K562 (cell line): ENCODE data around the gene NOP10. TPM values are rescaled to one million over a fixed set of nuclear protein-coding genes. Genes with fewer than 3 reads are reported as not detected.

ENCODE experiments used
- BRCA1 ChIP-seq, 2 experiments: fragments of 450-650 bp in 1 of 2; sonication (generic) in 1 of 2; formaldehyde crosslinking in 1 of 2; IDR thresholded peaks; 2 replicates each; pipeline versions ENCODE4 v1.5.0 to v1.6.1; 2017 to 2020; ENCODE audit warnings: mild to moderate bottlenecking in 1 of 2, missing genetic modification reagents in 1 of 2
- CBX8 ChIP-seq: fragments of 200-600 bp; sonication (generic); IDR thresholded peaks from 2 replicates; pipeline ENCODE4 v1.6.1; 2012; ENCODE audit warnings: borderline replicate concordance, mixed run types, low read depth, mild to moderate bottlenecking, moderate library complexity, mixed read lengths, low read length, control low read depth, inconsistent platforms; ENCODE audit not compliant: poor library complexity, severe bottlenecking; ENCODE audit errors: extremely low read depth
- GABPB1 ChIP-seq: sonication (generic); formaldehyde crosslinking; IDR thresholded peaks from 2 replicates; pipeline ENCODE4 v1.8.0; 2022; ENCODE audit warnings: mild to moderate bottlenecking, missing genetic modification reagents
- GTF2F1 ChIP-seq: IDR thresholded peaks from 2 replicates; pipeline ENCODE4 v1.6.1; 2011; ENCODE audit warnings: low read depth, low read length, improper control_type of control experiment
- HMG20B ChIP-seq: fragments of 250-450 bp; sonication (Bioruptor Pico); IDR thresholded peaks from 2 replicates; pipeline ENCODE4 v1.5.0; 2021; ENCODE audit warnings: mild to moderate bottlenecking
- MCM5 ChIP-seq: fragments of 450-650 bp; IDR thresholded peaks from 2 replicates; pipeline ENCODE4 v1.6.1; 2016; ENCODE audit warnings: low read depth
- TAF15 ChIP-seq: fragments of 200-400 bp; formaldehyde crosslinking; IDR thresholded peaks from 2 replicates; pipeline ENCODE4 v1.6.1; 2017; ENCODE audit warnings: mild to moderate bottlenecking, low read depth, low read length, moderate library complexity
- TCF7 ChIP-seq: sonication (generic); IDR thresholded peaks from 2 replicates; pipeline ENCODE4 v1.6.1; 2016; ENCODE audit warnings: antibody characterized with exemption, borderline replicate concordance
- TEAD4 ChIP-seq, 2 experiments: sonication (generic) in 1 of 2; formaldehyde crosslinking in 1 of 2; IDR thresholded peaks; 2 replicates each; pipeline versions ENCODE4 v1.6.1 to v1.8.0; 2012 to 2022; ENCODE audit warnings: borderline replicate concordance in 1 of 2, inconsistent platforms in 1 of 2, low read length in 1 of 2, mild to moderate bottlenecking in 1 of 2, missing genetic modification reagents in 1 of 2
- ZNF444 ChIP-seq: fragments of 250-450 bp; sonication (Bioruptor Pico); IDR thresholded peaks from 2 replicates; pipeline ENCODE4 v1.4.0; 2020; ENCODE audit warnings: mild to moderate bottlenecking, moderate library complexity
- ZNF717 ChIP-seq: fragments of 250-450 bp; sonication (Bioruptor Pico); IDR thresholded peaks from 2 replicates; pipeline ENCODE4 v1.5.0; 2021
- polyA plus RNA-seq, 8 experiments: library from polyadenylated mRNA; depleted of rRNA in 4 of 8; stranded (reverse) in 5 of 8; unstranded in 3 of 8; fragments of >200 nt; fragmentation: Nextera tagmentation in 2 of 8; fragmentation: Illumina TruSeq in 1 of 8; extraction: Ambion mirVana in 2 of 8; extraction: Trizol in 1 of 8; gene quantifications; 2 replicates each; pipeline versions ENCODE4 v1.2.1 to v1.2.3, GENCODE V29; 2011 to 2014; ENCODE audit warnings: inconsistent platforms in 1 of 8, missing spikeins in 1 of 8
- total RNA-seq, 7 experiments: library from RNA; depleted of rRNA in 6 of 7; stranded (reverse); fragments of >200 nt in 6 of 7; fragmentation: Illumina TruSeq in 2 of 7; extraction: Trizol in 2 of 7; gene quantifications; 2 replicates each; pipeline versions ENCODE4 v1.2.1 to v1.2.3, GENCODE V29; 2011 to 2021; ENCODE audit warnings: low replicate concordance in 1 of 7
- TF ChIP-seq, protein P1 (sequence below): fragments of 150-350 bp; IDR thresholded peaks from 2 replicates; pipeline ENCODE4 v1.6.1; 2014; ENCODE audit warnings: low read depth, mild to moderate bottlenecking, low read length, borderline replicate concordance
- TF ChIP-seq, protein P2 (sequence below): fragments of 250-450 bp; sonication (Bioruptor Pico); IDR thresholded peaks from 2 replicates; pipeline ENCODE4 v1.4.0; 2020; ENCODE audit warnings: borderline replicate concordance
- TF ChIP-seq, protein P3 (sequence below): fragments of 450-650 bp; formaldehyde crosslinking; IDR thresholded peaks from 2 replicates; pipeline ENCODE4 v1.4.0; 2020; ENCODE audit warnings: mild to moderate bottlenecking, moderate library complexity
- TF ChIP-seq, protein P4 (sequence below), 2 experiments: fragments of 200-800 bp in 1 of 2; sonication (Bioruptor generic) in 1 of 2; sonication (generic) in 1 of 2; formaldehyde crosslinking in 1 of 2; IDR thresholded peaks in 1 of 2; conservative IDR thresholded peaks in 1 of 2; 2 replicates each; pipeline versions ENCODE4 v1.5.0 to v1.6.1; 2016 to 2020; ENCODE audit warnings: missing compliant biosample characterization in 1 of 2, missing genetic modification characterization in 1 of 2, missing genetic modification reagents in 1 of 2

The NOP10 gene
- total and polyA plus RNA-seq, 9 of the 15 experiments (the other 6 are each of a cell fraction or from before 2014, with no cell fraction given) = 250 to 1,663 (median 449) TPM

DNA sequence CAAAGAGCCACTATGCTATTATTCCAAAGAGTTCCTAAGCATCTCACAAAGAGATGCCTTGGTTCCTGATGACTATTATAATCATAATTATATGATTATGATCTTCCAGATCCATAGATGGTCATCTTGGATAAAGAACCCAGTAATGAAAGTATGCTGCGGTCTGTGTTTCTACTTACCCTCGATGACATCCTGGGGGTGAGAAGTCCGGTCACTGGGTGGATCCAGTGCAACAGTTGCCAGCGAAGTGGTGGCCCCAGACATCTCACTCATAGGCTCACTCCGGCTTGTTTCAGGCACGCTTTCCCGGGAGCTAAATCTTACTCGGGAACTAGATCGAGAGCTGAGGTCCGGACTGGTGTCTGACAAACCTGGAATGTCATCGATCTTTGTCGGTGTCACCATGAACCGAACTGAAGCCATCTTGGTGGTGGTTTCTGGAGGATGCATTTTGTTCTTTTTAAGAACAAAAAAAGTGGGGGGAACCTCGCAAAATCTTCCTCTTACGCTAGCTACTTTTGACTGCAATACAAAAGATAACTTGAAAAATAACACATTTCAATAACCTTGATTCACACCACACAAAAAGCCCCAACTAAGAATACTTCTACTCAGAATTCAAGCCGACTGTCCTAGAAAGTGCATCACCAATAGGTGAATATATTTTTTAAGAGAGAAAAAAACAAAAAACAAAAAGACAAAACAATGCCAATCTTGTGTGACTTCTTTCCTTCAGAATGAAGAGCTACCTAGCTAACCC is 6.5 kb downstream of the NOP10 start (continued):
- TF ChIP-seq, protein P1, sequence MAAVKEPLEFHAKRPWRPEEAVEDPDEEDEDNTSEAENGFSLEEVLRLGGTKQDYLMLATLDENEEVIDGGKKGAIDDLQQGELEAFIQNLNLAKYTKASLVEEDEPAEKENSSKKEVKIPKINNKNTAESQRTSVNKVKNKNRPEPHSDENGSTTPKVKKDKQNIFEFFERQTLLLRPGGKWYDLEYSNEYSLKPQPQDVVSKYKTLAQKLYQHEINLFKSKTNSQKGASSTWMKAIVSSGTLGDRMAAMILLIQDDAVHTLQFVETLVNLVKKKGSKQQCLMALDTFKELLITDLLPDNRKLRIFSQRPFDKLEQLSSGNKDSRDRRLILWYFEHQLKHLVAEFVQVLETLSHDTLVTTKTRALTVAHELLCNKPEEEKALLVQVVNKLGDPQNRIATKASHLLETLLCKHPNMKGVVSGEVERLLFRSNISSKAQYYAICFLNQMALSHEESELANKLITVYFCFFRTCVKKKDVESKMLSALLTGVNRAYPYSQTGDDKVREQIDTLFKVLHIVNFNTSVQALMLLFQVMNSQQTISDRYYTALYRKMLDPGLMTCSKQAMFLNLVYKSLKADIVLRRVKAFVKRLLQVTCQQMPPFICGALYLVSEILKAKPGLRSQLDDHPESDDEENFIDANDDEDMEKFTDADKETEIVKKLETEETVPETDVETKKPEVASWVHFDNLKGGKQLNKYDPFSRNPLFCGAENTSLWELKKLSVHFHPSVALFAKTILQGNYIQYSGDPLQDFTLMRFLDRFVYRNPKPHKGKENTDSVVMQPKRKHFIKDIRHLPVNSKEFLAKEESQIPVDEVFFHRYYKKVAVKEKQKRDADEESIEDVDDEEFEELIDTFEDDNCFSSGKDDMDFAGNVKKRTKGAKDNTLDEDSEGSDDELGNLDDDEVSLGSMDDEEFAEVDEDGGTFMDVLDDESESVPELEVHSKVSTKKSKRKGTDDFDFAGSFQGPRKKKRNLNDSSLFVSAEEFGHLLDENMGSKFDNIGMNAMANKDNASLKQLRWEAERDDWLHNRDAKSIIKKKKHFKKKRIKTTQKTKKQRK = no peak
- no peak for TF ChIP-seq MCM5
- TF ChIP-seq, protein P2, sequence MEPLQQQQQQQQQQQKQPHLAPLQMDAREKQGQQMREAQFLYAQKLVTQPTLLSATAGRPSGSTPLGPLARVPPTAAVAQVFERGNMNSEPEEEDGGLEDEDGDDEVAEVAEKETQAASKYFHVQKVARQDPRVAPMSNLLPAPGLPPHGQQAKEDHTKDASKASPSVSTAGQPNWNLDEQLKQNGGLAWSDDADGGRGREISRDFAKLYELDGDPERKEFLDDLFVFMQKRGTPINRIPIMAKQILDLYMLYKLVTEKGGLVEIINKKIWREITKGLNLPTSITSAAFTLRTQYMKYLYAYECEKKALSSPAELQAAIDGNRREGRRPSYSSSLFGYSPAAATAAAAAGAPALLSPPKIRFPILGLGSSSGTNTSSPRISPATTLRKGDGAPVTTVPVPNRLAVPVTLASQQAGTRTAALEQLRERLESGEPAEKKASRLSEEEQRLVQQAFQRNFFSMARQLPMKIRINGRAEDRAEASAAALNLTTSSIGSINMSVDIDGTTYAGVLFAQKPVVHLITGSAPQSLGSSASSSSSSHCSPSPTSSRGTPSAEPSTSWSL (CRISPR knock-in tag) = no peak
- TF ChIP-seq TCF7 = no peak
- no peak for TF ChIP-seq GTF2F1
- TF ChIP-seq ZNF444 (CRISPR knock-in tag) = peak; percentile 55; the same call in 1 of the 2 replicates
- TF ChIP-seq BRCA1 (IDR thresholded peaks at IDR 0.05) = no peak
- TF ChIP-seq BRCA1 (CRISPR knock-in tag; IDR thresholded peaks at IDR 0.05) = no peak
- TF ChIP-seq, protein P3, sequence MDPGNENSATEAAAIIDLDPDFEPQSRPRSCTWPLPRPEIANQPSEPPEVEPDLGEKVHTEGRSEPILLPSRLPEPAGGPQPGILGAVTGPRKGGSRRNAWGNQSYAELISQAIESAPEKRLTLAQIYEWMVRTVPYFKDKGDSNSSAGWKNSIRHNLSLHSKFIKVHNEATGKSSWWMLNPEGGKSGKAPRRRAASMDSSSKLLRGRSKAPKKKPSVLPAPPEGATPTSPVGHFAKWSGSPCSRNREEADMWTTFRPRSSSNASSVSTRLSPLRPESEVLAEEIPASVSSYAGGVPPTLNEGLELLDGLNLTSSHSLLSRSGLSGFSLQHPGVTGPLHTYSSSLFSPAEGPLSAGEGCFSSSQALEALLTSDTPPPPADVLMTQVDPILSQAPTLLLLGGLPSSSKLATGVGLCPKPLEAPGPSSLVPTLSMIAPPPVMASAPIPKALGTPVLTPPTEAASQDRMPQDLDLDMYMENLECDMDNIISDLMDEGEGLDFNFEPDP (CRISPR knock-in tag) = no peak; the same call in 1 of the 2 replicates
- TF ChIP-seq TAF15 = no peak
- TF ChIP-seq TEAD4 (IDR thresholded peaks at IDR 0.05; ENCODE audit: low read length) = no peak
- no peak for TF ChIP-seq TEAD4 (CRISPR knock-in tag; IDR thresholded peaks at IDR 0.05; ENCODE audit: borderline replicate concordance)
- TF ChIP-seq HMG20B = no peak
- TF ChIP-seq CBX8 = no peak
- no peak for TF ChIP-seq GABPB1 (CRISPR knock-in tag)
- TF ChIP-seq, protein P4, sequence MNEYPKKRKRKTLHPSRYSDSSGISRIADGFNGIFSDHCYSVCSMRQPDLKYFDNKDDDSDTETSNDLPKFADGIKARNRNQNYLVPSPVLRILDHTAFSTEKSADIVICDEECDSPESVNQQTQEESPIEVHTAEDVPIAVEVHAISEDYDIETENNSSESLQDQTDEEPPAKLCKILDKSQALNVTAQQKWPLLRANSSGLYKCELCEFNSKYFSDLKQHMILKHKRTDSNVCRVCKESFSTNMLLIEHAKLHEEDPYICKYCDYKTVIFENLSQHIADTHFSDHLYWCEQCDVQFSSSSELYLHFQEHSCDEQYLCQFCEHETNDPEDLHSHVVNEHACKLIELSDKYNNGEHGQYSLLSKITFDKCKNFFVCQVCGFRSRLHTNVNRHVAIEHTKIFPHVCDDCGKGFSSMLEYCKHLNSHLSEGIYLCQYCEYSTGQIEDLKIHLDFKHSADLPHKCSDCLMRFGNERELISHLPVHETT (CRISPR knock-in tag; conservative IDR thresholded peaks at IDR 0.05 in 1 of 2, IDR thresholded peaks at IDR 0.05 in 1 of 2) = 0 out of 4 replicates have a peak, but pooled peaks of 1 of the 2 experiments have one; percentile 20
- TF ChIP-seq ZNF717 (CRISPR knock-in tag) = no peak
